LNCaP clone FGC (cell line): ENCODE data around the gene DICER1.

Experiments used
- DNase-seq: peaks from one replicate; pipeline ENCODE4 v3.0.0-alpha.2; 2011; ENCODE audit warnings: low read depth
- H3K4me3 ChIP-seq: 2 replicates; pipeline ENCODE4 v1.5.1; 2011; ENCODE audit warnings: mild to moderate bottlenecking, low read depth, low read length, control low read depth
- TF ChIP-seq, protein P1 (sequence below): IDR thresholded peaks from 2 replicates; pipeline ENCODE4 v1.5.1; 2012; ENCODE audit warnings: mild to moderate bottlenecking; ENCODE audit not compliant: control insufficient read depth, insufficient read depth; ENCODE audit errors: extremely low read depth

The DICER1 gene

GRCh38 chr14:95039993-95040348 is 117.4 kb downstream of the DICER1 start:
- H3K4me3 ChIP-seq = no peak overlapping the region
- DNase-seq = no peak
- TF ChIP-seq, protein P1, sequence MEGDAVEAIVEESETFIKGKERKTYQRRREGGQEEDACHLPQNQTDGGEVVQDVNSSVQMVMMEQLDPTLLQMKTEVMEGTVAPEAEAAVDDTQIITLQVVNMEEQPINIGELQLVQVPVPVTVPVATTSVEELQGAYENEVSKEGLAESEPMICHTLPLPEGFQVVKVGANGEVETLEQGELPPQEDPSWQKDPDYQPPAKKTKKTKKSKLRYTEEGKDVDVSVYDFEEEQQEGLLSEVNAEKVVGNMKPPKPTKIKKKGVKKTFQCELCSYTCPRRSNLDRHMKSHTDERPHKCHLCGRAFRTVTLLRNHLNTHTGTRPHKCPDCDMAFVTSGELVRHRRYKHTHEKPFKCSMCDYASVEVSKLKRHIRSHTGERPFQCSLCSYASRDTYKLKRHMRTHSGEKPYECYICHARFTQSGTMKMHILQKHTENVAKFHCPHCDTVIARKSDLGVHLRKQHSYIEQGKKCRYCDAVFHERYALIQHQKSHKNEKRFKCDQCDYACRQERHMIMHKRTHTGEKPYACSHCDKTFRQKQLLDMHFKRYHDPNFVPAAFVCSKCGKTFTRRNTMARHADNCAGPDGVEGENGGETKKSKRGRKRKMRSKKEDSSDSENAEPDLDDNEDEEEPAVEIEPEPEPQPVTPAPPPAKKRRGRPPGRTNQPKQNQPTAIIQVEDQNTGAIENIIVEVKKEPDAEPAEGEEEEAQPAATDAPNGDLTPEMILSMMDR = no peak

DNA sequence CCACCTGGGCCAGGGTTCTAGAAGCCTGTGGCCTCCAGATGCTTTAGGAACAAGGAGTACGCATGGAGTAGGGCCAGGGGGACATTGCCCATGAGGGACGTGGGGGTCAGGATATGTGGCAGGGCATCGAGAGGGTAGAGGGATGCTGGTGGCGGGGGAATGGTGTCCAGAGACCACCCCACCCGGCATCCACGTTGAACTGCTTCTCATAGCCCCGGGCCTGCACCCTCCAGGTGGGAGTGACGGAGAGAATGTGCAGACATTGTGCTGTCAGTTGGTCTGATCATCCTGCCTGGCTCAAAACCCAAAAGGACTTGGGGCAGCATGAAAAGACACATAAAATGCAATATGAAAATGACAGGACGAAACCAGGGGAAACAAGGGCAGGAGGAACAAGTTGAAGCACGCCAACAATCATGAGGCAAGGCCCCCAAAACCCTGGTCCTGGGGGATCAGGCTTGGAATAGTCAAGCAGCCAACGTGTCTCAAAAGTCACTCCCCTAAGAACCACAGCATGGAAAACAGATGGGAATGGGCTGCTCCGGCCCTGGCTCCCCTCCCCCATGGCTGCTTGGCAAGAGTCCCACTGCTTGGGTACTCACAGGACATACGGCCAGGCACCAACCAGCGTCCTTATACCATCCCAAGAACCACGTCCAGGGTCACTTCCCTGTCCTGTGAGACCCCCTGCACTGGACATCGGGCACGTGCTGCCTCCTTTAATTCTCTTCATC is 117.9 kb downstream of the DICER1 start:
- no peak for DNase-seq
- TF ChIP-seq, protein P1 = no peak
- H3K4me3 ChIP-seq = no peak overlapping the region

GRCh38 chr14:95038521-95039250 is 118.6 kb downstream of the DICER1 start:
- H3K4me3 ChIP-seq = no peak overlapping the region
- DNase-seq = no peak
- TF ChIP-seq, protein P1 = no peak

DNA sequence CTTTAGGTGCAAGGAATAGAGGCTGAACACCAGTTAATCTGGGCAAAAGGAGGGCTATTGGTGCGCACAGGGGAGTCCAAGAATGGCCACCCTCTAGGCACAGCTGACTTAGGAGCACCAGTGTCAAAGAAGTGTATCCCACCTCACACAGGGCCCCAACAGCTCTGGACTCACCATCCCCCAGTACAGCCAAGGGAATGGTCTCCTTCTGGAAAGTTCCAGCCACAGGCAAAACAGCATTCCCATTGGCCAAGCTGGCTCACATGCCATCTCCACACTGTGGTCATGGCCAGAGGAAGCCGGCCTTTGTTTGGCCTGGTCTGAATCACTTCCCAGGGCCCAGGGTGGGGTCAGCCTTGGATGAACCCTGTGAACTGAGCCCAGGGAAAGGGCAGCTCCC is 120.1 kb downstream of the DICER1 start:
- TF ChIP-seq, protein P1 = no peak
- H3K4me3 ChIP-seq = no peak overlapping the region
- no peak for DNase-seq
